ENCODE results near the gene CCDC50.
A peak's percentile ranks its signal among the peaks of the same experiment; 100 is the strongest.

Gene CCDC50, protein sequence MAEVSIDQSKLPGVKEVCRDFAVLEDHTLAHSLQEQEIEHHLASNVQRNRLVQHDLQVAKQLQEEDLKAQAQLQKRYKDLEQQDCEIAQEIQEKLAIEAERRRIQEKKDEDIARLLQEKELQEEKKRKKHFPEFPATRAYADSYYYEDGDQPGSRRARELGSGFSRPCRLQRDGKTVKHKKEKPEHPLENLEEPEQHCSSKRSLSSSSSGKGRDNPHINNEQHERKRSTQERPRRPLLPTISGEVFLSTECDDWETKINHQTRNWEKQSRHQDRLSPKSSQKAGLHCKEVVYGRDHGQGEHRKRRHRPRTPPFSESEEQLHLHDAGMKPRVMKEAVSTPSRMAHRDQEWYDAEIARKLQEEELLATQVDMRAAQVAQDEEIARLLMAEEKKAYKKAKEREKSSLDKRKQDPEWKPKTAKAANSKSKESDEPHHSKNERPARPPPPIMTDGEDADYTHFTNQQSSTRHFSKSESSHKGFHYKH

DNA sequence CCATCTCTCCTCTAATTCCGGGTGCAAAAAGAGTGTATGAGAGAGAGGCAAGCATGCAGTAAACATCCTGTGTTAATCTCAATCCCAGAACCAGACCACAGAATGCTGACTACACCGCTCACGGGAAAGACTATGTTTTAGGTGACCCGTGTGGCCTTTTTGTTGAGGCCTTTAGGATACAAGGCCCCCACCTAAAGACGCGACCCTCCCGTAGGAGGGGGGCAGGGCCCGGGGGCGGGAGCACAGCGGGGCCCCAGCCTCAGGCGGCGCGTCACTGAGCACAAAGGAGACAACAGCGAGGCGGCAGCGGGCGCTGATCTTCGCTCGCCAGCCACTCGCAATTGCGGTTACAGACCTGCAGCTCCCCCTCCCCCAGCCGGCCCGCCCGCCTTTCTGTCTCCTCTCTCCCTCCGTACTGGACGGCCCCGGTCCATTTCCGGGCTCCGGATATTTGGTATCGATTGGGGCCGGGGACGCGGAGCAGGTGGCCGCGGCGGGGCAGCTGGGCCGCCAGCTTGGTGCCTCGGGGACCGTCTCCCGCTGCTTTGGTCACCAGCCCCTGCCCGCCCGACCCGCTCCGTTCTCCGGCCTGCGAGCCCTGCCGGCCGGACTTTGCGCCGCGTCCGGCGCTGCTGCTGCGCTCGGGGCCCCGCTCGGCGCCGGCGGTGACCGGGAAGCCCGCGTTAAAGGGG is at the start of gene CCDC50:
TSS of gene CCDC50 (plus strand) at position 433 of the 692 bp plus-strand sequence. CDS start 281 bp downstream, outside the sequence.
- peak within 1 kb of the TSS; percentile 95 for H3K4me3 ChIP-seq (ENCODE audit: low read length)
- TF ChIP-seq ZNF274 (IDR thresholded peaks at IDR 0.05; ENCODE audit: low read depth, low read length), result no peak

- no peak overlapping the region for H3K4me3 ChIP-seq (ENCODE audit: low read length)
- no peak for TF ChIP-seq ZNF274 (IDR thresholded peaks at IDR 0.05; ENCODE audit: low read depth, low read length)
Measured at GRCh38 chr3:191280111-191280510, 49.1 kb upstream of the CCDC50 start.

DNA sequence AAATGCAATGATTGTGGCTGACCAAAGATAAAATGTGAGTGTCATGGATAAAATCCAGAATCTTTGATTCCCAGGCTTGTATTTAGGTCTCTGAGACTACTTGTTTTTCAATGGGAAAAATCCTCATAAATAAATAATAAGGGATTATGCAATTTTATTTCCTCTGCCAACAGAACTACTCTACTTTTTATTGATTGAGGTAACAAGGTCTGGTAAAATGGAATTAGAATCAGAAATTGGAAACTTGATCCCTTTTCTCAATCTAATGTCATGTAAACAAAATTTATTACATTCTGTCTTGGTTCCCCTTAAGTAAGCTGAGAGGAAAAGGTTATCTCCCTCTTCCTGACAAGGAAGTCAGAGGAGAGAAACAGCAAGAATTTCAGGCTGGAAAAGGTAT is 48.3 kb upstream of the CCDC50 start:
- no peak overlapping the region for H3K4me3 ChIP-seq (ENCODE audit: low read length)
- TF ChIP-seq ZNF274 (IDR thresholded peaks at IDR 0.05; ENCODE audit: low read depth, low read length), result no peak

DNA sequence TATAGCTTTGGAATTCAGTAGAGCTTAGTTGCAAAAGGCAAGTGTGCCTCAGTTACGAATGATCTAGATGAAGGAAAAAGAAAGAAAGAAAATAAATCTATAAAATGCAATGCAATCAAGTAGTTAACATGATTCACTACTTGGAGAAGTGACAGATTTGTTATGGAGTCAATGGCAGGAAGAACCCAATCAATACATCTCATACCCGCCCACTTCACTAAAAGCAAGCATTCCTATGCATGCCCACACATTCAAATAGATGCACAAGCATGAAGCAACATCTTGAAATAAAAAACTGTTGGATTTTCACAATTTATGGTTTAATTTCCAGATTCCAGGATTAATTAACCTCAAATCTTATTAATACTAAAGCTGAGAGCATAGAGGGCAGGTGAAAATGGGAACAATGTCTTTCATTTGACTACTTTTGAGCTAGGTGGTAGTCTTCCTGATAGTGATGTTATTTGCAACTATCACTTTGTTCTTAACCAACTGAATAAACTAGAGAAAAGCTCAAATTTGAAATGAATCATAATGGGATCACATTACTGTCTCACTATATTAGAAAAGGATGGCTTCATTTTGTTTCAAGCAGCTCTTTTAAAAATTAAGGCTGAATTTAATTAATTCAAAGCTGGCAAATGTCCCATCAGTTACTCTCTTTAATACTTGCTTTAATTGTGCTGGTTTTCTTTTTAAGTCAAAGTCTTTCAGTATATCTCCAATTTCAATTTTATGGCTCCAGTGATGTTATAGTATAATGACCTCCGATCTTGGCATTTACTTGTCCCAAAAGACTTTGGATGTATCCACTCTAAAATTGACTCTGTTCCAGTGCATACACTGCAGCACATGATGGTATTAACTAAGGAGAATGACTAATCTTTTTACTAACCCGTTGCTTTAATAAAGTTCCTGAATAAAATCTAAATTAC is 46.7 kb upstream of the CCDC50 start:
- TF ChIP-seq ZNF274 (IDR thresholded peaks at IDR 0.05; ENCODE audit: low read depth, low read length), result no peak
- no peak overlapping the region for H3K4me3 ChIP-seq (ENCODE audit: low read length)

- H3K4me3 ChIP-seq (ENCODE audit: low read length), result no peak overlapping the region
- TF ChIP-seq ZNF274 (IDR thresholded peaks at IDR 0.05; ENCODE audit: low read depth, low read length), result no peak
Measured at GRCh38 chr3:191283400-191283799, 45.8 kb upstream of the CCDC50 start.

GRCh38 chr3:191290311-191291025 is 38.7 kb upstream of the CCDC50 start:
- H3K4me3 ChIP-seq (ENCODE audit: low read length), result no peak overlapping the region
- TF ChIP-seq ZNF274 (IDR thresholded peaks at IDR 0.05; ENCODE audit: low read depth, low read length), result no peak

DNA sequence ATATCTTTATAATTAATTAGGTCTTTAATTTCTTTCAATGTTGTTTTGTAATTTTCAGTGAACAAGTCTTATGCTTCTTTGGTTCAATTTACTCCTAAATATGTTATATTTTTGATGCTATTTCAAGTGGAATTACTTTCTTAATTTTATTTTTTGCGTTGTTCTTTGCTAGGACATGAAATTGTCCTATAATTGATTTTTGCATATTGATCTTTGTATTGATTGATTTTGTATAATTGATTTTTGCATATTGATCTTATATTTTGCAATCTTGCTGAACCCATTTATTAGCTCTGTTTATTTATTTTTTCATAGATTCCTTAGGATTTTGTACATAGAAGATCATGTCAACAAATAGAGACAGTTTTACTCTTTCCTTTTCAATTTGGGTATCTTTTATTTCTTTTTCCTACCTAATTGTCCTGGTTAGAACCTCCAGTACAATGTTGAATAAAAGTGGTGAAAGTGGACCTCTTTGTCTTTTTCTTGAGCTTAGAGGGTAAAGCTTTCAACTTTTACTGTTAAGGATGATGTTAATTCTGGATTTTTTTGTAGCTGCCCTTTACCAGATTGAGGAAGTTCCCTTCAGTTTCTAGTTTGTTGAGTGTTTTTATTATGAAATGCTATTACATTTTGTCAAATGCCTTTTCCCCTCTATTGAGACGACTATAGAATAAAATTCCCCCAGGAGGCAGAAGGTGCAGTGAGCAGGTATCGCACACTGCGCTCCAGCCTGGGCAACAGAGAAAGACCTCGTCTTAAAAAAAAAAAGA is 36.8 kb upstream of the CCDC50 start:
- TF ChIP-seq ZNF274 (IDR thresholded peaks at IDR 0.05; ENCODE audit: low read depth, low read length), result no peak
- H3K4me3 ChIP-seq (ENCODE audit: low read length), result no peak overlapping the region

GRCh38 chr3:191294291-191294690 is 34.9 kb upstream of the CCDC50 start:
- H3K4me3 ChIP-seq (ENCODE audit: low read length), result no peak overlapping the region
- TF ChIP-seq ZNF274 (IDR thresholded peaks at IDR 0.05; ENCODE audit: low read depth, low read length), result no peak

GRCh38 chr3:191296041-191296541 is 33.1 kb upstream of the CCDC50 start:
- no peak for TF ChIP-seq ZNF274 (IDR thresholded peaks at IDR 0.05; ENCODE audit: low read depth, low read length)
- H3K4me3 ChIP-seq (ENCODE audit: low read length), result no peak overlapping the region

- TF ChIP-seq ZNF274 (IDR thresholded peaks at IDR 0.05; ENCODE audit: low read depth, low read length), result no peak
- no peak overlapping the region for H3K4me3 ChIP-seq (ENCODE audit: low read length)
Measured at GRCh38 chr3:191298846-191299245, 30.3 kb upstream of the CCDC50 start.

GRCh38 chr3:191300422-191300821 is 28.8 kb upstream of the CCDC50 start:
- no peak for TF ChIP-seq ZNF274 (IDR thresholded peaks at IDR 0.05; ENCODE audit: low read depth, low read length)
- H3K4me3 ChIP-seq (ENCODE audit: low read length), result peak overlapping the region; percentile 11; the same call in 1 of the 2 replicates

GRCh38 chr3:191301017-191301416 is 28.2 kb upstream of the CCDC50 start:
- no peak overlapping the region for H3K4me3 ChIP-seq (ENCODE audit: low read length)
- TF ChIP-seq ZNF274 (IDR thresholded peaks at IDR 0.05; ENCODE audit: low read depth, low read length), result no peak
